GM12874 (cell line): Measurements from ENCODE around the gene GSTK1.

Experiments used
- TF ChIP-seq, protein P1 (sequence below): IDR thresholded peaks from 2 replicates; pipeline ENCODE4 v1.5.1; 2011; ENCODE audit warnings: low read depth, mild to moderate bottlenecking, control low read depth, low read length, moderate library complexity; ENCODE audit not compliant: insufficient read depth

The GSTK1 gene

DNA sequence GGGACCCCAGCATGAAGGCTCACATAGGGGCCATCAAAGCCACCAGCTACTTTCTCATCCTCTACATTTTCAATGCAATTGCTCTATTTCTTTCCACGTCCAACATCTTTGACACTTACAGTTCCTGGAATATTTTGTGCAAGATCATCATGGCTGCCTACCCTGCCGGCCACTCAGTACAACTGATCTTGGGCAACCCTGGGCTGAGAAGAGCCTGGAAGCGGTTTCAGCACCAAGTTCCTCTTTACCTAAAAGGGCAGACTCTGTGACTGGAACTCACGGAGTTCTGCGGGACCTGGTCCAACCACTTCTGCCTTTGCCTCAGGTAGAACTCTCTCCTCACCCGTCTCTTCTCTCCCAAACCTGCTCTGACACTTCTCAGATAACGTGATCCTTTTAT is 40.5 kb upstream of the GSTK1 start:
- TF ChIP-seq, protein P1, sequence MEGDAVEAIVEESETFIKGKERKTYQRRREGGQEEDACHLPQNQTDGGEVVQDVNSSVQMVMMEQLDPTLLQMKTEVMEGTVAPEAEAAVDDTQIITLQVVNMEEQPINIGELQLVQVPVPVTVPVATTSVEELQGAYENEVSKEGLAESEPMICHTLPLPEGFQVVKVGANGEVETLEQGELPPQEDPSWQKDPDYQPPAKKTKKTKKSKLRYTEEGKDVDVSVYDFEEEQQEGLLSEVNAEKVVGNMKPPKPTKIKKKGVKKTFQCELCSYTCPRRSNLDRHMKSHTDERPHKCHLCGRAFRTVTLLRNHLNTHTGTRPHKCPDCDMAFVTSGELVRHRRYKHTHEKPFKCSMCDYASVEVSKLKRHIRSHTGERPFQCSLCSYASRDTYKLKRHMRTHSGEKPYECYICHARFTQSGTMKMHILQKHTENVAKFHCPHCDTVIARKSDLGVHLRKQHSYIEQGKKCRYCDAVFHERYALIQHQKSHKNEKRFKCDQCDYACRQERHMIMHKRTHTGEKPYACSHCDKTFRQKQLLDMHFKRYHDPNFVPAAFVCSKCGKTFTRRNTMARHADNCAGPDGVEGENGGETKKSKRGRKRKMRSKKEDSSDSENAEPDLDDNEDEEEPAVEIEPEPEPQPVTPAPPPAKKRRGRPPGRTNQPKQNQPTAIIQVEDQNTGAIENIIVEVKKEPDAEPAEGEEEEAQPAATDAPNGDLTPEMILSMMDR, result no peak

DNA sequence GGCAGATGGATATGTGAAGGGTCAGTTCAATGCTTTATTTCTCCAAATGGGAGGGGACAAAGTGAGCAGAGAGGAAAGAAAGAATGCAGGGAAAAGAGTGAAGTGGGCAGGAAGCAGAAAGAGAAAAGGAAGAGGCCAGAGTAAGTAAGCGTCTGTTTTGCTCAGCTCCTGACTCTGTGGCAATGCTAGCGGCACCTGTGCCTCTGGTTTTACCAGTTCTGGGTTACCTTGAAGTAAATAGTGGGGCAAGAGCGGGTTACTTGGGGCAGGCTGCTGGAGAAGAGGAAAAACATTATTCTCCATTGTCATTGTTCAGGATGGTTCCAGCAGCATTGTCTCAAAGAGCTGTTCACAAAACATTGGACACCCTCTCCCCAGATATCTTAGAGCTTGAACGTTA is 39.5 kb upstream of the GSTK1 start:
- TF ChIP-seq, protein P1, result no peak

DNA sequence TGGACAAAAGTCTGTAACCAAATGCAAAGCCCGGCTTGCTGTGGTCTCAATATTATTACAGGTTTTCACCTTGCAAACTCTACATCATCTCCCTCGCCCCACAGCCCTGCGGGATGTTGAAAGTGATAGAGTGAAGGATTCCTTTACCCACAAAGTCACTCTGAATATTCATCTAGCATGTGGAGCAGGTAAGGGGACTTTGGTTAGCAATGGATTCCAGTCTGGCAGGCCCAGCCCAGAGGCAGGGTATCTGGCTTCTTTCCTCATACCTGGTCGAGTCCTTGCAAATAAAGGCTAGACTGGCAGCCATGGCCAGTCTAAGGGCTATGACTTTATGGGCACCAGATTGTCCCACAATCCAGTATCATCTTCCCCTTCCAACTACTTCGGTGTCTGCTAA is 38.2 kb upstream of the GSTK1 start:
- TF ChIP-seq, protein P1, result no peak

DNA sequence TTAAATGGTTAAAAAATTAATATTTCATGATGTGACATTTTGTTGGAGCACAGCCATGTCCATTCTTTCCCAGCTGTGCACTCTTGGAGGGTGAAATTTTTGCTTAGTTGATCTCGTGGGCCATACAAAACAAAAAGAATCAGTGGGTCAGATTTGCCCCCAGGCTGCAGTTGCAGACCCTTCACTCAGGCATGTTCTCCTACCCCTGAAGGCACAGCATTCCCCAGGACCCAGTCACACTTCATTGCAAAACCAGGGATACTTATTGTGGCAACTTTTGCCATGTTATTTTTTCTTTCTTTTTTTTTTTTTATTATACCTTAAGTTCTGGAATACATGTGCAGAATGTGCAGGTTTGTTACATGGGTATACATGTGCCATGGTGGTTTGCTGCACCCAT is 35.4 kb upstream of the GSTK1 start:
- TF ChIP-seq, protein P1, result no peak

DNA sequence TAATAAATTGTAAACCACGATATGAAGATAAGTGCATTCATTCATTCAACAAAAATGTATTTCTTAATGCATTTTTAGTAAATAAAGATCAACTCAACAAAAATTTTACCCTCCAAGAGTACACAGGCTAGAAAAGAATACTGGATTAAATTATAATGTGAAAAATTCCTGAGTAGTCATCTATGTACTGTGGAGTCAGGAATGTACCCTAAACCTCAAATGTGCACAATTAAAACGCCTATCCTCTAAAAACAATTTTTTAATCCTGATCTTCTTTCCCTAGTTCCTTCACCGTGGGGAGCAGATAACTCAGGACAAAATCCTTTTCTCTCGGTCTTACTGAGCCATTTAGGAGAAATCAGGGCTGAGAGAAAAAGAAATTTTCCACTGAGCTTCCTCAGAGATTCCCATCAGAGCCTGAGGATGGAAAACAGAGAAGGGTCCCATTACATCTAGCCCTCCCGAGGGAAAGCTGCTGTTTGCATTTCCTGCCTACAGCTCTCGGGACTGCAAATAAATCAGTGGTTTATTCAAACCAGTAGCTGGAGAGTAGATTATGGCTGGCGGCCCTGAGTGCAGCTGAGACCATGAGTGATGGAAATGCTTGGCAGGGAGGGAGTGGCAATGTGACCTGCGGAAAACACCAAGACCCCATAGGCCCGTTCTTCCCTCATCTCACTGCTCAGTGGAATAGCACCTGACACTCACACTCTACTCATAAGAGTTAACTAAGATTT is 34.0 kb upstream of the GSTK1 start:
- TF ChIP-seq, protein P1, result no peak

DNA sequence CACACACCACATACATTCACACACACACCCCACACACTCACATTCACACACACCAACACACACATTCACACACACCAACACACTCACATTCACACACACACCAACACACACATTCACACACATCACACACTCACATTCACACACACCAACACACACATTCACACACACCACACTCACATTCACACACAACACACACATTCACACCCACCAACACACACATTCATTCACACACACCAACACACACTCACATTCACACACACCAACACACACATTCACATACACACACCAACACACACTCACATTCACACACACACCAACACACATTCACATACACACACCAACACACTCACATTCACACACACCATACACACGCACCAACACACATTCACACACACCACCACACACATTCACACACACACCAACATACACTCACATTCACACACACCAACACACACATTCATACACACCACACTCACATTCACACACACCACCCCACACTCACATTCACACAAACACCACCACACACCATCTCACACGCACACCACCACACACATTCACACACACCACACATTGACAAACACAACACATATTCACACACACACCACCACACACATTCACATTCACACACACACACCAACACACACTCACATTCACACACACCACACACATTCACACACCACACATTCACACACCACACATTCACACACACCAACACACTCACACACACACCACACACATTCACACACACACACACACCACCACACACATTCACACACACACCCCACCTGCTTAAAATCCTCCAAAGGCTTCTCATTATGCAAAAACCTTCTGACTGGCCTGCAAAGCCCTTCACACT is 32.4 kb upstream of the GSTK1 start:
- TF ChIP-seq, protein P1, result no peak

DNA sequence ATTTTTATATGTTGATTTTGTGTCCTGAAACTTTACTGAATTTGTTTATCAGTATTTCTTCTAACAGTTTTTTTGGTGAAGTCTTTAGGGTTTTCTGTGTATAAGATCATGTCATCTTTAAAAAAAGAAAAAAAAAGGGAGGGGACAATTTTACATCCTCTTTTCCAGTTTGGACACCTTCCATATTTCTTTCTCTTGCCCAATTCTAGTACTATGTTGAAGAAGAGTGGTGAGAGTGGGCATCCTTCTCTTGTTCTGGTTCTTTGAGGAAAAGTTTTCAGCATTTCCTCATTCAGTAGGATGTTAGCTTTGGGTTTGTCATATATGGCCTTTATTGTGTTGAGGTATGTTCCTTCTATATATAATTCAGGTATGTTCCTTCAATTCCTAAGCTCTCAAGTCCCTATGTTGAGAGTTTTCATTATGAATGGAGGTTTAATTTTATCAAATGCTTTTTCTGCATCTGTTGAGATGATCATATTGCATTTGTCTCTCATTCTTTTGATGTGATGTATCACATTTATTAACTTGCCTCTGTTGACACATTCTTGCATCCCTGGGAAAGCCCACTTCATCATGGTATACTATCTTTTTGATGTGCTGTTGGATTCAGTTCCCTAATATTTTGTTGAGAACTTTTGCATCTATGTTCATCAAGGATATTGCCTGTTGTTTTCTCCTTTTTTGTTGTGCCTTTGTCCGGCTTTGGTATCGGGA is 29.3 kb upstream of the GSTK1 start:
- TF ChIP-seq, protein P1, result no peak
